ENCODE measurements around the gene PDE4D. TPM values are rescaled to one million over a fixed set of nuclear protein-coding genes. Genes with fewer than 3 reads are reported as not detected.

PDE4D gene
- total RNA-seq, 1 donor from 2014 or later, result 13.2 TPM

GRCh38 chr5:59814537-59814872 is 79.0 kb downstream of the PDE4D start:
- peaks cover 9% of the 10 kb centered on the region for H3K4me1 Mint-ChIP-seq (ENCODE audit: low read depth, unreplicated experiment)
- TF ChIP-seq CTCF (IDR thresholded peaks at IDR 0.05; ENCODE audit: partially characterized antibody, unreplicated experiment), result no peak
- no peak overlapping the region for H3K27ac Mint-ChIP-seq (ENCODE audit: unreplicated experiment)
- no peaks in the 10 kb centered on the region for H3K36me3 Mint-ChIP-seq (ENCODE audit: unreplicated experiment)
- no peaks in the 10 kb centered on the region for H3K27me3 Mint-ChIP-seq (ENCODE audit: unreplicated experiment)
- no peaks in the 10 kb centered on the region for H3K9me3 Mint-ChIP-seq (ENCODE audit: unreplicated experiment)
- no peak overlapping the region for H3K4me3 Mint-ChIP-seq (ENCODE audit: unreplicated experiment)
- no peak for DNase-seq

- Mint-ChIP-seq H3K36me3 (ENCODE audit: unreplicated experiment) (no peaks in the 10 kb centered on the region), H3K4me1 (ENCODE audit: low read depth, unreplicated experiment) (peaks cover 7% of the 10 kb centered on the region), H3K9me3 (ENCODE audit: unreplicated experiment) (no peaks in the 10 kb centered on the region), H3K27ac (ENCODE audit: unreplicated experiment) (no peak overlapping the region), H3K4me3 (ENCODE audit: unreplicated experiment) (no peak overlapping the region), H3K27me3 (ENCODE audit: unreplicated experiment) (no peaks in the 10 kb centered on the region)
- peak; percentile 64 for DNase-seq
- peak; percentile 77 for TF ChIP-seq CTCF (IDR thresholded peaks at IDR 0.05; ENCODE audit: partially characterized antibody, unreplicated experiment)
These were observed 79.6 kb downstream of the PDE4D start for GRCh38 chr5:59813761-59814536.

GRCh38 chr5:59810041-59810440 is 83.5 kb downstream of the PDE4D start:
- no peaks in the 10 kb centered on the region for H3K36me3 Mint-ChIP-seq (ENCODE audit: unreplicated experiment)
- H3K4me1 Mint-ChIP-seq (ENCODE audit: low read depth, unreplicated experiment), result peaks cover 7% of the 10 kb centered on the region
- no peaks in the 10 kb centered on the region for H3K27me3 Mint-ChIP-seq (ENCODE audit: unreplicated experiment)
- no peaks in the 10 kb centered on the region for H3K9me3 Mint-ChIP-seq (ENCODE audit: unreplicated experiment)
- DNase-seq, result peak; percentile 88
- TF ChIP-seq CTCF (IDR thresholded peaks at IDR 0.05; ENCODE audit: partially characterized antibody, unreplicated experiment), result peak; percentile 96
- no peak overlapping the region for H3K27ac Mint-ChIP-seq (ENCODE audit: unreplicated experiment)
- H3K4me3 Mint-ChIP-seq (ENCODE audit: unreplicated experiment), result peak overlapping the region; percentile 53

GRCh38 chr5:59807806-59808205 is 85.7 kb downstream of the PDE4D start:
- no peaks in the 10 kb centered on the region for H3K27me3 Mint-ChIP-seq (ENCODE audit: unreplicated experiment)
- H3K4me3 Mint-ChIP-seq (ENCODE audit: unreplicated experiment), result no peak overlapping the region
- H3K36me3 Mint-ChIP-seq (ENCODE audit: unreplicated experiment), result no peaks in the 10 kb centered on the region
- no peaks in the 10 kb centered on the region for H3K9me3 Mint-ChIP-seq (ENCODE audit: unreplicated experiment)
- no peak for DNase-seq
- TF ChIP-seq CTCF (IDR thresholded peaks at IDR 0.05; ENCODE audit: partially characterized antibody, unreplicated experiment), result no peak
- peaks cover 7% of the 10 kb centered on the region for H3K4me1 Mint-ChIP-seq (ENCODE audit: low read depth, unreplicated experiment)
- no peak overlapping the region for H3K27ac Mint-ChIP-seq (ENCODE audit: unreplicated experiment)

GRCh38 chr5:59800347-59800893 is 93.1 kb downstream of the PDE4D start:
- Mint-ChIP-seq H3K4me3 (ENCODE audit: unreplicated experiment) (no peak overlapping the region), H3K4me1 (ENCODE audit: low read depth, unreplicated experiment) (no peaks in the 10 kb centered on the region), H3K36me3 (ENCODE audit: unreplicated experiment) (no peaks in the 10 kb centered on the region), H3K27me3 (ENCODE audit: unreplicated experiment) (no peaks in the 10 kb centered on the region), H3K9me3 (ENCODE audit: unreplicated experiment) (no peaks in the 10 kb centered on the region), H3K27ac (ENCODE audit: unreplicated experiment) (no peak overlapping the region)
- TF ChIP-seq CTCF (IDR thresholded peaks at IDR 0.05; ENCODE audit: partially characterized antibody, unreplicated experiment), result peak; percentile 43
- no peak for DNase-seq
